ENCODE results near the gene BAHCC1. TPM values are rescaled to one million over a fixed set of nuclear protein-coding genes. Genes with fewer than 3 reads are reported as not detected.

The BAHCC1 gene
- total and polyA plus RNA-seq, 9 of the 15 experiments (the other 6 are each of a cell fraction or from before 2014, with no cell fraction given) = 0.14 to 26.9 (median 5.0) TPM

- Histone ChIP-seq H3K4me1 (replicated peaks in 1 of 2; ENCODE audit: control insufficient read depth in 2 of 2, insufficient read depth in 2 of 2, low read length in 2 of 2) (peaks cover 40 to 54% of the 10 kb centered on the region in 2 experiments), H3K4me3 (no peak overlapping the region), H3K36me3 (ENCODE audit: control insufficient read depth, insufficient read depth, low read length) (no peaks in the 10 kb centered on the region), H3K4me2 (ENCODE audit: insufficient read depth, low read length) (peak overlapping the region; percentile 72), H3K9me3 (replicated peaks; ENCODE audit: control insufficient read depth, insufficient read depth, low read depth, low read length) (no peaks in the 10 kb centered on the region), H2AFZ (ENCODE audit: low read depth, low read length) (peak overlapping the region; percentile 97), H3K9ac (ENCODE audit: insufficient read depth in 1 of 2, low read depth in 2 of 2, low read length in 2 of 2) (peak overlapping the region; percentile 55 to 82), H3K27me3 (ENCODE audit: control insufficient read depth in 2 of 2, insufficient read depth in 2 of 2, low read length in 2 of 2) (no peaks in the 10 kb centered on the region), H3K9me1 (ENCODE audit: control insufficient read depth, insufficient read depth, low read length) (no peaks in the 10 kb centered on the region), H4K20me1 (replicated peaks; ENCODE audit: control insufficient read depth, insufficient read depth, low read length) (no peaks in the 10 kb centered on the region), H3K79me2 (ENCODE audit: control insufficient read depth, insufficient read depth, low read length) (peaks cover 23% of the 10 kb centered on the region), H3K27ac (ENCODE audit: extremely low read depth, low read depth, low read length) (peak overlapping the region; percentile 85)
- DNase-seq (ENCODE audit: extremely low read depth in 1 of 4, low spot score in 3 of 4) (peak; percentile 86 to 95 (median 87)), ATAC-seq (peak; percentile 58), FAIRE-seq (peak; percentile 98)
- in situ Hi-C loops (cut with MboI) = no loop called here
- TSS peak; percentile 75 for BruUV-seq (replicated peaks)
- ChIA-PET CTCF (ENCODE audit: low intra/inter-chr PET ratio) (interaction anchor here (0.5 kb wide), 1 partner anchor 109 kb away, joined by 3 read pairs; no protein-coding TSS in a partner anchor), POLR2A (interaction anchor here (0.7 to 1.0 kb wide), 7 partner anchors 10 to 163 kb away, joined by 3 to 6 read pairs (median 3); partner anchors contain the start of gene ACTG1)
- 29% methylated on average over 25 of the region's 28 CpGs for WGBS (ENCODE audit: insufficient coverage, low coverage, missing lambda C conversion rate)
- intact Hi-C loops (cut with micrococcal nuclease) = no loop called here
- no peak for TF ChIP-seq ETV6 (IDR thresholded peaks at IDR 0.05; ENCODE audit: borderline replicate concordance in 1 of 2, low read depth in 2 of 2, low read length in 1 of 2)
- TF ChIP-seq ETV6 (CRISPR knock-in tag; IDR thresholded peaks at IDR 0.05; ENCODE audit: borderline replicate concordance) = no peak
- peak; percentile 79 for TF ChIP-seq ATF3 (IDR thresholded peaks at IDR 0.05)
- peak; percentile 91 for TF ChIP-seq ATF3 (CRISPR knock-in tag; conservative IDR thresholded peaks at IDR 0.05)
- no peak for TF ChIP-seq FOXP1 (CRISPR knock-in tag; IDR thresholded peaks at IDR 0.05)
- no peak for TF ChIP-seq ZNF232 (CRISPR knock-in tag; IDR thresholded peaks at IDR 0.05)
- no peak for TF ChIP-seq PRMT5 (CRISPR knock-in tag; IDR thresholded peaks at IDR 0.05)
- no peak for TF ChIP-seq SRSF9 (IDR thresholded peaks at IDR 0.05; ENCODE audit: borderline replicate concordance, low read depth, low read length)
- no peak for TF ChIP-seq NONO (IDR thresholded peaks at IDR 0.05; ENCODE audit: low read depth in 2 of 2, low read length in 1 of 2)
- no peak for TF ChIP-seq MLX (CRISPR knock-in tag; conservative IDR thresholded peaks at IDR 0.05)
- no peak for TF ChIP-seq SMC3 (conservative IDR thresholded peaks at IDR 0.05; ENCODE audit: insufficient read depth, low read depth, low read length)
- TF ChIP-seq CREB3L1 (IDR thresholded peaks at IDR 0.05; ENCODE audit: borderline replicate concordance, low read depth) = peak; percentile 39; the same call in 1 of the 2 replicates
- peak; percentile 61 to 79; a peak in 2 of 4 replicates for TF ChIP-seq MAZ (CRISPR knock-in tag; conservative IDR thresholded peaks at IDR 0.05 in 1 of 2, IDR thresholded peaks at IDR 0.05 in 1 of 2)
- TF ChIP-seq ASH1L (IDR thresholded peaks at IDR 0.05; ENCODE audit: borderline replicate concordance, low read depth, partially characterized antibody) = no peak
- 0 out of 2 replicates have a peak, but pooled peaks have one; percentile 15 for TF ChIP-seq NFATC3 (IDR thresholded peaks at IDR 0.05)
- TF ChIP-seq JUND (IDR thresholded peaks at IDR 0.05; ENCODE audit: borderline replicate concordance, low read depth, low read length) = peak; percentile 94
- peak; percentile 95; the same call in 2 of the 3 replicates for TF ChIP-seq JUND (tag; IDR thresholded peaks at IDR 0.05; ENCODE audit: borderline replicate concordance, low read depth, low read length)
- no peak for TF ChIP-seq RFX7 (CRISPR knock-in tag; IDR thresholded peaks at IDR 0.05)
Measured at GRCh38 chr17:81349397-81350319, 45.6 kb upstream of the BAHCC1 start.
